HG02970 (cell line): ENCODE measurements around the gene TH.

Experiments used
- ATAC-seq: cut with Tn5 transposase; IDR thresholded peaks from one replicate; pipeline ENCODE4 v1.9.1; 2021; ENCODE audit warnings: mild to moderate bottlenecking, moderate library complexity, moderate number of reproducible peaks; ENCODE audit not compliant: unreplicated experiment, low FRiP score

The TH gene

GRCh38 chr11:2171591-2172003 lies at the start of gene TH:
Gene TH (minus strand): TSS chr11:2171815. CDS start chr11:2171786, 29 bp downstream.
- no peak for ATAC-seq

- no peak for ATAC-seq
Observed at GRCh38 chr11:2221024-2221423, 49.4 kb upstream of the TH start.

- no peak for ATAC-seq
Observed at GRCh38 chr11:2220173-2220771, 48.7 kb upstream of the TH start.

GRCh38 chr11:2219318-2220017 lies 47.9 kb upstream of the TH start:
- no peak for ATAC-seq

- no peak for ATAC-seq
Observed at GRCh38 chr11:2218031-2218633, 46.5 kb upstream of the TH start.

GRCh38 chr11:2217211-2218030 lies 45.8 kb upstream of the TH start:
- ATAC-seq: no peak

- ATAC-seq: no peak
Observed at GRCh38 chr11:2216400-2217064, 44.9 kb upstream of the TH start.

GRCh38 chr11:2215561-2216399 lies 44.2 kb upstream of the TH start:
- ATAC-seq: no peak

- no peak for ATAC-seq
Observed at GRCh38 chr11:2215230-2215560, 43.6 kb upstream of the TH start.

GRCh38 chr11:2214527-2215229 lies 43.1 kb upstream of the TH start:
- ATAC-seq: no peak

- no peak for ATAC-seq
Observed at GRCh38 chr11:2213890-2214526, 42.4 kb upstream of the TH start.

- no peak for ATAC-seq
Observed at GRCh38 chr11:2213384-2213842, 41.8 kb upstream of the TH start.

- no peak for ATAC-seq
Observed at GRCh38 chr11:2212411-2213251, 41.0 kb upstream of the TH start.

GRCh38 chr11:2211113-2211971 lies 39.7 kb upstream of the TH start:
- no peak for ATAC-seq

GRCh38 chr11:2210366-2211112 lies 38.9 kb upstream of the TH start:
- ATAC-seq: no peak

GRCh38 chr11:2209900-2210321 lies 38.3 kb upstream of the TH start:
- ATAC-seq: no peak
